Vagina (tissue), 2 donors: ENCODE results near the gene FBXL7.

Experiments used
- CTCF ChIP-seq, 3 experiments: fragments of 450-650 bp in 2 of 3; fragments of 200-600 bp in 1 of 3; sonication (generic) in 1 of 3; IDR thresholded peaks; one replicate each; pipeline ENCODE4 v1.5.1; 2017 to 2019; ENCODE audit warnings: antibody characterized with exemption in 3 of 3, mild to moderate bottlenecking in 2 of 3, moderate library complexity in 2 of 3
- POLR2A ChIP-seq, 2 donors: fragments of 450-650 bp; IDR thresholded peaks; one replicate each; pipeline ENCODE4 v1.6.1; 2017; ENCODE audit warnings: antibody characterized with exemption in 2 of 2, mild to moderate bottlenecking in 2 of 2, moderate library complexity in 2 of 2
- POLR2AphosphoS5 ChIP-seq, 2 donors: sonication (generic); formaldehyde crosslinking; IDR thresholded peaks; one replicate each; pipeline ENCODE4 v1.9.0; 2017; ENCODE audit warnings: antibody characterized with exemption in 2 of 2, mild to moderate bottlenecking in 2 of 2, low read depth in 1 of 2; ENCODE audit not compliant: insufficient read depth in 1 of 2

GRCh38 chr5:15798006-15798405 lies 298.0 kb downstream of the FBXL7 start:
- TF ChIP-seq CTCF (IDR thresholded peaks at IDR 0.05) (no peak), POLR2A (IDR thresholded peaks at IDR 0.05) (no peak), POLR2AphosphoS5 (IDR thresholded peaks at IDR 0.05; ENCODE audit: insufficient read depth in 1 of 2, low read depth in 1 of 2) (no peak)
